Measurements from ENCODE around the gene ABCA3.

The ABCA3 gene

DNA sequence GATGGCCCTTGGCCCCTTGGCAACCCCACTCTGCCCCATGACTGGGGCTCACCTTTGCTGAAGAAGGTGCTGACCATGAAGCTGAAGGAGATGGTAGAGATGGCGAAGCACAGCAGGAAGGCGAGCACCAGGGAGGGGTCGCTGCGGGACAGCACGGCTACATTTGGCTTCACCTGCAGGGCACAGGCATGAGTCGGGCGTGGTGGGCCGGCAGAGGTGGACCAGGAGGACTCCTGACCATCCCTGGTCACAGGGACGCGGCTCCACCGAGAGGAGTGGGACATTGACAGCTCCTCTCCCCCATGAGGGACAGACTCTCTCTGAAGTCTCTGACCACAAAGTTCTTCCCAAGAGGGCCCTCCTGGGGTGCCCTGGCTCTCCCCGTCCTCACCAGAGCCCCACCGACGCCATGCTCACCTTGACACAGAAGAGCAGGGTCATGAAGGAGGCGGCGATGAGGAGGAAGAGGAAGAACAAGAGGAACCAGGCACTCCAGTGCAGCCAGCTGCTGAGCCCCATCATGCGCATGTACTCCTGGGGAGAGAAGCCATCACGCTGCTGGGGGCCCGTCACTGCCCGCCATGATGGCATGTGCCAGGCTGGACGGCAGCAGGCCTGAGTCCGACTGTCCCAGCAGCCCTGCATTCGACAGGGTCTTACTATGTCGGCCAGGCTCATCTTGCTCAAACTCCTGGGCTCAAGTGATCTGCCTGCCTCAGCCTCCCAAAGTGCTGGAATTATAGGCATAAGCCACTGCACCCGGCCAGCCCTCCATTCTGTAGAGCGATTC, 23.1 kb downstream of the ABCA3 start:
- no peak for DNase-seq (ENCODE audit: low read depth in 1 of 2, low spot score in 1 of 2)

DNA sequence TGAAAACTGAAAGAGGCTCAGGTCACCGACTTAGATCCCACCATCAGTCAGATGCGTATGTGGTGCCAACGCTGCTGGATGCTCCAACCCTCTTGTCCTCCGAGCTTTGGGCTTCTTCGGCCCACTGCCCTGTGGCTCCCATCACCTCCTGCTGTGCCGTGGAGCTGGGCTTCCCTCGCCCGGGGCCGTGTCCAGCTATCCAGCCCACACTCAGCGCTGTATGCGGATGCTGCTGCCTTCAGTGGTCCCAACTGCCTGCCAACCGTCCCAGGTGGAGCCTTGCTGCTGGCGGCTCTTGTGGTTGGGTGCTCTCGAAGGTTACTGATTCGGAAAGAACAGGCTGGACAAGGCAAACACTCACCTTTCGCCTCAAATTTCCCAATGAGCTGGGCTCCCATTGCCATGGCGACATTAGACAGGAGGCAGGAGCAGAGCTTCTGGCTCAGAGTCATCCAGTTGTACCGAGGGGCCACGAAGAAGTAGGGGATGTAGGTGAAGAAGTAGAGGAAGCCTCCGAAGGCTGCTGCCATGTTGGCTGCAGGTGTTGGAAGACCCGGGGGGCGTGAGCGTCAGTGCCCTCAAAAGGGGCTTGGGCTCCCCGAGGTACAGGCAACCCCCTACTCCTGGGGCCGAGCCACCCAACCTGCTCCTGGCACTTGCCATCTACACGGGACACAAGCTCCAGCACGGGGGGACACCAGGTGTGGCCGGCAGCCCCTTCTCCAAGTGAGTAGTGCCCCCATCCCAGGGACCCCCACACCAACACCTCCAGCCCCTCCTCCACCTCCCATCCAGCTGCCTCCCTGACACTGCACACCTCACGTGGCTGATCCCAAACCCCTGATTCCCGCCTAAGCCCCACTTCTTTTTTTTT, 32.2 kb downstream of the ABCA3 start:
- DNase-seq (ENCODE audit: low read depth in 1 of 2, low spot score in 1 of 2): no peak

DNA sequence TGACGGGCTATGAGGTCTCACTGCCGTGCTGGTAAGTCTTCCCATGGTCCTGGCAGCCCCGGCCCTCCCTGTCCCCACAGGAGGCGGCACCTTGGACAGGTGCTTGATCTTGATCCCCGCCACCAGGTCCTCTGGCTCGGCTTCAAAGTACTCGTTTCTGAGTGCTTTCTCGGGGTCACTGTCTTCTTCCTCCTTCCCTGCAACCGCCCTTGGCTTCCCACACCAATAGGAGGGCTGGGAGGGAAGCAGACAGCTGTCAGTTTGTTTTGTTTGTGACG, 40.7 kb downstream of the ABCA3 start:
- DNase-seq (ENCODE audit: low read depth in 1 of 2, low spot score in 1 of 2): no peak

DNA sequence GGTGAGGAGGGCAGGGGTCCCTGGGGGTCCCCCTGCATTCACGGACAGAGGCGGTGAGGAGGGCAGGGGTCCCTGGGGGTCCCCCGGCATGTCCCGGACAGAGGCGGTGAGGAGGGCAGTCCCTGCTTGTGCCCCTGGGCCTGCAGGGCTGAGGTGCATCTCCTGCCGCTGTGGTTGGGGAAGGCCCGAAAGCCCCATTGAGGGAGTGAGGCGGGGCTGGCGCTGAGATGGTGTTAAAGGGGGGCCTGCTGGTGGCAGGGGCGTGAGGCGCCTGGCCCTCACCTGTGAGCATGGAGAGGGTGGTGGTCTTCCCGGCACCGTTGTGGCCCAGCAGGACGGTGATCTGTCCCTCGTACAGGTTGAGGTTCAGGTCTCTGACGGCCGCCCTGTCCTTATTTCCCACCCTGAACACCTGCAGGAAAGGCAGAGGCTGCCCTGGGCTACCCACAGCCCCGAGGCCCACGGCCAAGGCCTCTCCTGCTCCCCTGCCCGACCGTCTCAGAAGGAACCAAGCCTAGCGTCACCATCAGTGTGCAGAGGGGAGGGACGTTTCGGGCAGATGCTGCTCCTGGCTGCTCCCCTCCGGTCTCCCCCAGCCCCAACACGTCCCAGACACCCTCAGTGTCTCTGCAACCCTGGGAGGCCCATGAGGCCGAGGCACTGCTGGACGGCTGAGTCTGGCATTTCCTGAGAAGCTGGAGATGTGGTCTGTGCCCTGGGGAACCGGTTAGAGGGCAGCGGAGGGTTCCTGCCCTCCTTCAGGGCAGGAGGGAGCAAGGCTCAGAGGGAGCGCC, 41.2 kb downstream of the ABCA3 start:
- no peak for DNase-seq (ENCODE audit: low read depth in 1 of 2, low spot score in 1 of 2)

DNA sequence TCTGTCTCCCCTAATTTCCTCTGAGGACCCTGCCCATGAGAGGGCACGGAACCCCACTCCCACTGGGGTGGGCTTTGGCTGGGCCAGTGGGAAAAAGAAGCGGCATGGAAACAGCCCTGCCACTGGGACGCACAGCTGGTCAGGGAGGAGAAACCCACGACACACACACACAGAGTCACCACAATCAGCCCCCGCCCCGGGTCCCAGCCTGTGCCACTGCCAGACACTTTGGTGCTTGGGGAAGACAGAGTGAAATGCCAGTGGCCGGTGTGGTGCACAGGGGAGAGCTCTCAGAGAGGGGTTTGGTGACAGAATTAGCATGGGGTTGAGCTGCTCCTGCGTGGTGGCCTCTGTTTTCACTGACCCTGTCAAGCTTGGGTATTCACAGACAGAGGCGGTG, 41.9 kb downstream of the ABCA3 start:
- DNase-seq (ENCODE audit: low read depth in 1 of 2, low spot score in 1 of 2): no peak

DNA sequence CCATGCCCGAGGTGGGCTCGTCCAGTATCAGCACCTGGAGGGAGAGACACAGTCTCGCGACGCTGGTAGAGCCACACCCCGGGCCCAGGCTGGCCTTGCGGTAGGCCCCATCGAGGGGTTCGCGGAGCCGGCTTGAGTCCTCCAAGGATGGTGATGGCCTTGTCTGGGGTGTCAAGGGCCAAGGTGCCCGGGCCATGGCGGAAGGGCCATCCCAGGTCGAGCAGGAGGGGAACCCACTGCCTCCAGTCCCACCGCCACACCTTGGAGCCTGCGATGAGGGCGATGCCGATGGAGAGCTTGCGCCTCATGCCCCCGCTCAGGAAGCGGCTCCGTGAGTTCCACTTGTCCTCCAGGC, 43.0 kb downstream of the ABCA3 start:
- DNase-seq (ENCODE audit: low read depth in 1 of 2, low spot score in 1 of 2): no peak

DNA sequence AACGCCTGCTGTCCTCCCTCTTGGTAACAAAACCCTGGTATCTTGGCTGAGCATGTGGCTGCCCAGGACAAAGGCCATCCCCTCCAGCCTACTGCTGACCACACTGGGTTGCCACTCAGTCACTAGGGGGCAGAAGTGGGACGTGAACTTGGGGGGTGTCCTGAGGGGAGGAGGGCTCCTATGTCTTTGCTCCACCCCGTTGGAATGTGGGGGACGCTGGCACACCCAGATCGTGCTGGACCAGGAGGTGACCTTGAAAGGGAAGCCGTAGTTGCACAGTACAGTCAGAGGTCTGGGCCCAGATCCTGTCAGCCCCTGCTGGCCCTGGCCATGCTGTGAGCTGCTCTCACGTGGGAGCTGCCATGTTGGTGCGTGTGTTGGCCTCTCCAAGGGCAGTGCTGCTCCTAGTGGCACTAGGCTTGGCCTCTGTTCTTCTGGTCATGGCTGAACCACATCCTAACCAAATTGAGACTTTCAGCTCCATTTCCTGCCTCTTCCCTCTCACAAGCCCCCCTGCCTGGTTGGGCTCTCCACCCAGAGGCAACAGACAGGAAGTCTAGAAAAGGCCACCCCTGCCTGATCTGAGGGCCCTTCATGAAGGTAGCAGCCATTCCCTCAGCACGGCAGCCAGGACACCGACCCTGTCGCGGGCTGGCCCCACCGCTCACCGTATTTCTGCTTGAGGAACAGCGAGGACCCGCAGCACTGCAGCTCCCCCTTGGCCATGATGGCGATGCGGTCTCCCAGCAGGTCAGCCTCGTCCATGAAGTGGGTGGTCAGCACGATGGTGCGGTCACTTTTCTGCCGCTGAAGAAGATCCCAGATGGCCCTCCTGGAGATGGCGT, 43.6 kb downstream of the ABCA3 start:
- DNase-seq (ENCODE audit: low read depth in 1 of 2, low spot score in 1 of 2): no peak

DNA sequence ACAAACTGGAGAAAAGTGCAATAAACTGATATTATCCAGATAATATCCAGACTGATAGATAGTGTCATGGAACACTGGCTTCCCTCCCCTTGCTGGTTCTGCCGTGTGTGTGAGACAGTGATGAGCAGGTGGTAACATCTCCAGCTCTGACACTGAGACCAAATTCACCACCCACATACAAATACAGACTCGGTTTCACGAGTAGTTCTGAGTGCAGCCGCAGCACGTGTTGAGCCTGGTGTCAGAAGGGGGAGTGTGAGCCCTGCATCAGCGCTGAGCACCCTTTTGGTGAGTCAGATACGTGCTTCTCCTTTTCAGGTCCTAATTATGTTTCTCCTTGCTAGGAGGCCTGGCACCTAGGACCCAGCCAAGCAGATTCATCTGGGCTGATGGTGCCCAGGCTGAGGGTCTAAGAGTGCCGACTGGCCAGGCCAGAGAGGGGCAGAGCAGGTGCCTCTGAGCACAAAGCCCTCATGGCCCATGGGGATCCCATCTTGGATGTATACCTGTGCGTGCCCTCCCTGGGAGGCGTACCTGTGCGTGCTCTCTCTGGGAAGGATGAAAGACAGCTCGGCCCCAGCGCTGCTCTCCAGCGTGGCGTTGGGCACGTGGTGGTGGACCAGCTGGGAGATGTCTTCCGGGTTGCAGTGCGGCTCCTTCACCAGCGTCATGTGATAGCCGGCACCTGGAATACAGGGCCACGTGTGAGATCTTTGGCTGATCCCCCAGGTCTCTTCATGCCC, 45.3 kb downstream of the ABCA3 start:
- no peak for DNase-seq (ENCODE audit: low read depth in 1 of 2, low spot score in 1 of 2)

DNA sequence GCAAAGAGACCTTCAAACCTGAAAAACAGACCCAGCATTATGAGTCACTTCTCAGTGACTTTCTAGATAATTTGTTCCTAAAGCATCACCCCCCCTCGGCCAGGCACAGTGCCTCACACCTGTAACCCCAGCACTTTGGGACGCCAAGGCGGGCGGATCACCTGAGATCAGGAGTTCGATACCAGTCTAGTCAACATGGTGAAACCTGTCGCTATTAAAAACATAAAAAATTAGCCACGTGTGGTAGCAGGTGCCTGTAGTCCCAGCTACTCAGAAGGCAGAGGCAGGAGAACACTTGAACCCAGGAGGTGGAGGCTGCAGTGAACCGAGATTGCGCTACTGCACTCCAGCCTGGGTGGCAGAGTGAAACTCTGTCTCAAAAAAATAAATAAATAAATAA, 48.3 kb downstream of the ABCA3 start:
- DNase-seq (ENCODE audit: low read depth in 1 of 2, low spot score in 1 of 2): no peak

DNA sequence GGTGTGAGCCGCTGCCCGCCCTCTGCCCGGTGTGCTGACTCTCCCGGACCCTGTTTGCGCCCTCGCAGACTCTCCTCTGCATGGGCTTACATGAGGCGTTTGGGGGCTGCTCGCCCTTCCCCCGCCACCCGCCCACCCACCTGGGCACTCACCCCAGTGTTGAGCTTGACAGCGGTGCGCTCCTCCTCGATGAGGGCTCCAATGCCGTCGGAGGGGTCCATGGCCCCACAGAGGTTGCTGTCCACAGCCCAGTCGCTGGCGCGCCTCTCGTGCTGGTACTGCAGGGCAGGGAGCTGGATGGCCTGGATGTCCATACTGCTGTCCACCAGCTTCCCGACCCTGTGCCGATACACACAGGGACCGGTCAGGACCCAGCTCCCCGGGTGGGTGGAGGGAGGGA, 51.2 kb downstream of the ABCA3 start:
- DNase-seq (ENCODE audit: low read depth in 1 of 2, low spot score in 1 of 2): no peak

DNA sequence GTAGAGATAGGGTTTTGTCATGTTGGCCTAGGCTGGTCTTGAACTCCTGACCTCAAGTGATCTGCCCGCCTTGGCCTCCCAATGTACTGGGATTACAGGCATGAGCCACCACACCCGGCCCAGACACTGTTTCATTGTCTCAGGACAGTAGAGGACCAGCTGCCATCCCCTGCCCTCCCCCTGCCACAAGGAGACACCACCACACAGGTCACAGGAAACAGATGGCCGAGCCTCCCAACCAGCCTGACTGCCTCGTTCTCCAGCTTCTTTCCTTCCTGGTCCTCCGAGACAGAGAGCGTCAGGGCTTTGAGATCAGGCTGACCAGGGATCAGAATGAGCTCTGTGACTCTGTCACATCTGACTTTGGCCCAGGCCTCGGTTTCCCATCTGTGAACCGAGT, 51.8 kb downstream of the ABCA3 start:
- DNase-seq (ENCODE audit: low read depth in 1 of 2, low spot score in 1 of 2): no peak

DNA sequence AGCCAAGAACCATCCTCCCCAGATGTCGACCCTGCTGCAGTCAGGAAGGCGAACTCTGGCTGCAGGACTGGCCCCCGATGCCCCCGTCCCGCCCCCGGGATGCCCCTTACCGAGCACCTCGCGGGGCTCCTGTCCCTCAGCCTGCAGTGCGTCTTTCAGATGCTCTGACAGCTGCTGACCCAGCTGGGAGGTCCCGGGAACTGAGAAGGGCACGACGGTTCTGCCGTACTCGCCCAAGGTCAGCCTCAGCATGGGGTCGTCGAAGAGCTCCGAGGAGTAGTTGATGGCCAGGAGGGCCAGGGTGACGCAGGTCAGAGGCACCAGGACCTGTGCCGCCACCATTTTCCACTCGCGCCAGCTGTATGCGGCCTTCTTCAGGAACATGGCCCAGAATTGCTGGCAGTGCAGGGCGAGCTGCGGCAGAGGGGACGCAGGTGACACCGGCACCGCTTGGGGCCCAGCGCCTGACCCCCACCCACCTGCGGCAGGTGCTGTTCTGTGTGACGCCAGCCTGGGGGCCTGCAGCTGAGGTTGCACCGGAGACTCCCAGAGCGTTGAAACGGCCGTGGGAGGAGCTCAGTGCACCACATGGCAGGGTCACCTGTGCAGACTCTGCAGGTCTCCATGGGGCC, 52.5 kb downstream of the ABCA3 start:
- no peak for DNase-seq (ENCODE audit: low read depth in 1 of 2, low spot score in 1 of 2)

DNA sequence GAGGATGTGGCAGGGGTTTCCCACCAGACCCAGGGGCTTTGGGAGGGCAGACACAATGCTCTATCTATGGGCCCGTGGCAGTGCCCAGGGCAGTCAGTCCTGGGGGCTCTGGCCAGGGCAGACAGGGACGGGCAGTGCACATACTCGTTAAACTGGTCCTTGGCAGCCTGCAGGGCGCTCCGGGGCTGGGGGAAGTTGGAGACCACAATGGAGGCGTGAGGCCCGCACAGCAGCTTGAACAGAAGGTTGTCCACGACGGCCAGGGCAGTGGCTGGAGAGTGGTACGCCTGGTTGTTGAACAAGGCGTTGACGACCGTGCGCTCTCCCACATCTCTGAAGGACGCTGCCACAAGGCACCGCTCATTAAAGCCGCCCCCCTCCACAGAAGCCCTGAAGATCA, 54.0 kb downstream of the ABCA3 start:
- DNase-seq (ENCODE audit: low read depth in 1 of 2, low spot score in 1 of 2): no peak

DNA sequence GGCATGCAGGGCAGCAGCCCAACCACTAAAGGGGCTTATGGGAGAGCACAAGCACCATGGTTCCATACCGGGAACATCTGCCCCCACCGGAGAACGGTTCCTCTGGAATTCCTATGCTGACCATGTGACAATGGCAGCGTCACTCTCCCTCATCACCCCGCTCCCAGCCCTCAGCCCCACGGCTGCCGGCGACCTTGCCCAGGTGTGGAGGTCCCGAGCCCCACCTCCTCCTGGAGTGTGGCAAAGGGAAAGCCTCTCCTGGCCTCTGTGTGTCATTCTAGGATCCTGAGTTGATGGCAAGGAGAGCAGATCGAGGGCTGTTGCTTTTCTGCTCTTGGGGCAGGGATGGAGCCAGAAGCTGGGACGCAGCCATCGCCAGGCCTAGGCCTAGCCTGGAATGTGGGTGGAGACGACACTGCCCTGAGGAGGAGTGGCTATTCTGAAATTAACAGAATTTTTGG, 54.8 kb downstream of the ABCA3 start:
- DNase-seq (ENCODE audit: low read depth in 1 of 2, low spot score in 1 of 2): no peak

DNA sequence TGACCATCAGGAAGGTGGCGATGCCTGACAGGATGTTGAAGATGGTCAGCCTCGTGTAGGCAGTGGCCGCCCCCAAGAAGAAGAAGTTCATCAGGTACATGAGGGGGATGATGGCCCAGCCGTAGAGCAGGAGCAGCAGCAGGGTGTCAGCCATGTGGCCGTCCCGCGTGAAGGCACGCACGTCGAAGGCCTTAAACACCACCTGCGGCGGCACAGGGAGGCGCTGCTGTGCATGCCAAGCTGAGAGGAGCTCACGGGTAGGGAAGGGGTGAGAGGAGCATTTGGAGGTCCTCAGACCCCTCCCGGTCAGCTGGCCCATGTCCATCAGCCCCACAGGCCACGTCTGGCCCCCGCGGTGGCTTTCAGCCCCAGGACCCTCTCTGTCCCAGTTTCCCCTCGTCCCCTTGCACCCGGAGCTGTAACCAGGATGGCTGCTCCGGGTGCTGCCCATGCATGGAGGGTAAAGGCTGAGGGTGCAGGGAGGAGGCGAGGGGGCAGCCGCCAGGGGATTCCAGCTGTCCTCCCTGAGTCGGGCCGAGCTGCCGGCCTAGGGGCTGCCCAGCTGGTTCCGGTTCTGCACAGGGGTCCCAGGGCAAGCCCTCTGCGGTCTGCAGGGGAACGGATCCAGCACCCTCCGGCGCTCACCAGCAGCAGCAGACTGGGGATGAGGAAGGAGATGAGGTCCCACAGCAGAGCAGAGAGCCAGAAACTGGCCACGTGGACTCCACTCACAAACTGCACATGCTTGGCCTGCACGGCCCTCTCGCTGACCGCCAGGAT, 55.5 kb downstream of the ABCA3 start:
- no peak for DNase-seq (ENCODE audit: low read depth in 1 of 2, low spot score in 1 of 2)

DNA sequence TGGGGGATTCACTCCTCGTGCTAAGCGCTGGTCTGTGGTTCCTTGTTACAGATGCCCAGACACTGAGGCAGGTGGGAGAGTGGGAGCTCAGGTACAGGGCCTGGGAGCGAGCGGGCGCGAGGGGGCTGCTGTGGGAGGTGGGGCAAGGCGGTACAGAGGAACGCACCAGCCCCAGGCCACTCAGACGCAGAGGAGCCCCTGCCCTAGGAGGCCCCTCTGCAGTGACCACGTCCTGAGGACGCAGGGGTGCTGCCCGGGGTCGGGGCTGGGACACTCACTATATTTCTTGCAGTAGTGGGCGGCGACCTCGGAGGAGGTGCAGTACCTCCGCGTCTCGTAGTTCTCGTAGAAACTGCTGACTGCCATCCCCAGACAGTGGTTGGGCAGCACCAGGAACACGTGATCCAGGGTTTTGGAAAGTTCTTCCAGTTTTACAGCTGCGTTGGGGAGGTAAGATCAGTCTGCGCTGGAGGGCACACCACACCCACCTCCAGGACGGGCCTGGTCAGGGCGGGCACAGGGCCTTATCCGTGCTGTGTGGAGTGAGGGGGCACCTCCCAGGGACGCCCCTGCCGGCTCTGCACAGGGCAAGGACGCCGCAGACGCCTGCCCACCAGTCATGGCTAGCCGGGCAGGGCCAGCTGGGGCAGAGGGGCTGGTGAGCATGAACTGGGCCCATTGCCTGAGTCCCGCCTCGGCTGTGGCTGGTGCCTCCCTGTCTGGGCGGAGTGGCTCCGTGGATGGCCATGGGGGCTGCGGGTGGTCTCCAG, 56.3 kb downstream of the ABCA3 start:
- DNase-seq (ENCODE audit: low read depth in 1 of 2, low spot score in 1 of 2): no peak

DNA sequence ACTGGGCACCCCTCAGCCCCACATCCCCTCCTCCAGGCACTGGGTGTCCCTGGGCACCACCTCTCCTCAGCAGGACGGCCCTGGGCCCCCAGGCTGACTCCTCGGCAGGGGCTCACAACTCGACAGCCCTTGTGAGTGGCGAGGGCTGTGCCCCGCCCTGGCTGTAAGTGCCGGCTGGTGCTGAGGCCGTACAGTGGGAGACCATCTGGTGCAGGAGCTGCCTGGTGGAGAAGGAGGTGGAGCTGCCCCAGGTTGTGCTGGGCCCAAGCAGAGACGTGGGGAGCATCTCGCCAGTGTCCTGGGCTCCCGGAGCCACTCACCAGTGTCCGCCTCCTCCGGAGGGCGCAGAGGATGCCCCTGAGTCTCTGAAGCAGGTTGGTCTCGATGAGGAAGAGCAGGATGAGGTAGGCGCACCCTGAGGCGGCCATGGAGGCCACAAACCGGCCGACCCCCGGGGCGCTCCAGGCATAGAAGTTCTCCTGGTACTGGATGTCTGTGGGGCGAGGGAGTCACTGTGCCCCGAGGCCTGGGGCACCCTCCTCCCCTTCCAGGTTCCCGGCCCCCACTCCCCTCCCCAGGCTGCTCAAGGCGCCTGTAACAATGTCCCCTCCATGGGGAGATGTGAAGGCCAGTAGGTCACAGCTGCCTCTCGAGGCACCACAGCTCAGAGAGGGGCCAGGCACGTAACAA, 57.5 kb downstream of the ABCA3 start:
- no peak for DNase-seq (ENCODE audit: low read depth in 1 of 2, low spot score in 1 of 2)

DNA sequence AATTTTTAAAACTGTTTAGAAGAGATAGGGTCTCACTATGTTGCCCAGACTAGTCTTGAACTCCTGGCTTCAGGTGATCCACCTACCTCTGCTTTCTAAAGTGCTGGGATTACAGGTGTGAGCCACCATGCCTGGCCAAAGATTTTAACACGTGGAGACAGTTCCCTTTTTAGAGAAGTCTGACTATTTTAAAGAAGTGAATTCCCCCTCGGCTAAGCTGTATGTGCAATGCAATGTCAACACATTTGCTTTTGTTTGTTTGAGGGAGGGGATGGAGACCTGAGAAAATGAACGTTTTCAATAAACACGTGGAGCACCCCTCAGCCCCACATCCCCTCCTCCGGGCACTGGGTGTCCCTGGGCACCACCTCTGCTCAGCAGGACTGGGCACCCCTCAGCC, 58.3 kb downstream of the ABCA3 start:
- DNase-seq (ENCODE audit: low read depth in 1 of 2, low spot score in 1 of 2): no peak
